AG09309 (cell line): ENCODE data around the gene CMTM1.
"Not testable (repeated sequence)": the region's sequence is repeated elsewhere in the genome, so short reads cannot be mapped to it uniquely, and the experiment has no call there.

Experiments
- DNase-seq: peaks from one replicate; pipeline ENCODE4 v3.0.0-alpha.2; 2010; ENCODE audit warnings: low read depth
- H3K4me3 ChIP-seq: 2 replicates; pipeline ENCODE4 v1.5.1; 2011; ENCODE audit warnings: mild to moderate bottlenecking, low read depth, low read length, moderate library complexity; ENCODE audit not compliant: control insufficient read depth
- CTCF ChIP-seq: IDR thresholded peaks from 2 replicates; pipeline ENCODE4 v1.5.1; 2011; ENCODE audit warnings: mild to moderate bottlenecking, low read depth, low read length, inconsistent platforms; ENCODE audit not compliant: insufficient read depth, control insufficient read depth; ENCODE audit errors: missing control alignments

Gene CMTM1

GRCh38 chr16:66619534-66620428 lies 53.5 kb downstream of the CMTM1 start:
- no peak overlapping the region for H3K4me3 ChIP-seq
- no peak for TF ChIP-seq CTCF
- DNase-seq, result no peak

- no peak for TF ChIP-seq CTCF
- DNase-seq, result no peak
Measured at GRCh38 chr16:66620429-66620795, 54.2 kb downstream of the CMTM1 start.

GRCh38 chr16:66621973-66622372 lies 55.7 kb downstream of the CMTM1 start:
- TF ChIP-seq CTCF, result no peak
- H3K4me3 ChIP-seq, result no peak overlapping the region
- DNase-seq, result no peak

More at GRCh38 chr16:66620429-66620795, 54.2 kb downstream of the CMTM1 start:
- H3K4me3 ChIP-seq, result no peak overlapping the region

GRCh38 chr16:66622863-66623262 lies 56.6 kb downstream of the CMTM1 start:
- H3K4me3 ChIP-seq, result no peak overlapping the region
- no peak for TF ChIP-seq CTCF
- DNase-seq, result no peak

- no peak for DNase-seq
- TF ChIP-seq CTCF, result no peak
Measured at GRCh38 chr16:66623755-66624154, 57.5 kb downstream of the CMTM1 start.

GRCh38 chr16:66627611-66628378 lies 61.6 kb downstream of the CMTM1 start:
- DNase-seq, H3K4me3 ChIP-seq: not testable (repeated sequence)

More at GRCh38 chr16:66623755-66624154, 57.5 kb downstream of the CMTM1 start:
- H3K4me3 ChIP-seq, result no peak overlapping the region
